C1 segment of cervical spinal cord (tissue), 14 donors: ENCODE results near the gene PIH1D1.

Experiments
- DNase-seq, 14 donors: peaks; one replicate each; lab custom pipeline; 2025; lab: John Stamatoyannopoulos, UW

The PIH1D1 gene

DNA sequence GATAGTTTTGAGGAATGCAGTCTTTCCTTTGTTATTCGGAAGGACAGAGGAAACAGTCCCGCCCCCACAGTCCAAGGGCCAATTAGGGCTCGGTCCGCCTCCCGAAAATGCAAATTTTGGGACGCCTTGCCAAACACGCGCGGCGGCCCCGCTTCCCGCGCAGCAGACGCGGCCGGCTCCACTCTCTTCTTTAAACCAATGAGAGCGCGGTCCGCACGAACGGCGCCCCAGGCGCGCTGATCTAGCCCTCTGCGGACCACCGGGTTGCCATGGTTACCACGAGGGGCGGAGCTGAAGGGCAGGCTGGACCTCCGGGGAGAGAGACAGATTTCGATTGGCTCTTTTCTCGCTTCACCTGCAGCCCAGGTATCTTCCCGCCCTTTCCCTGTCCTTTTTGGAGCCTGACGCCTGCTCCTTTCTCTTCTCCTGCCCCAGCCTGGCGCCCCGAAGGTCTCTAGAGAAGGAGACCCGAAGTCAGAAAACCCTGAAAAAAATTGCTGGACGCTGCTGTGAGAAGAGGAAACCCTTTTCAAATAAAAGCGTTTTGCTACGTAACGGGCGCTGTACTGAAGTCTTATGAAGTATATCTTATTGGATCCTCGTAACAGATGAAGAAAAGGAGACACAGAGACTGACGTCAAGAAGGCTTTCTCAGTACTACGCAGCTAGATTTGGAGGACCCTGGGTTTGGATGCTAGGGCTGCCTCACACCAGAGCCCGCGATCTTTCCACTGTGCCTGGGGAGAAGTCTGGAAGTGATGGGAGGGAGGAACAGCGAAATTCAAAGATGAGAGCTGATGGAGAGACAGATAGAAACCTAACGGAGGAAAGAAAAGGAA is 30.4 kb downstream of the PIH1D1 start:
- DNase-seq, result peak in 5 of 14 donors; percentile 0 to 94 (median 13)

GRCh38 chr19:49420227-49420626 is 31.4 kb downstream of the PIH1D1 start:
- no peak for DNase-seq

- no peak for DNase-seq
These were observed 32.4 kb downstream of the PIH1D1 start for GRCh38 chr19:49419173-49419572.

GRCh38 chr19:49418511-49418910 is 33.1 kb downstream of the PIH1D1 start:
- no peak for DNase-seq

DNA sequence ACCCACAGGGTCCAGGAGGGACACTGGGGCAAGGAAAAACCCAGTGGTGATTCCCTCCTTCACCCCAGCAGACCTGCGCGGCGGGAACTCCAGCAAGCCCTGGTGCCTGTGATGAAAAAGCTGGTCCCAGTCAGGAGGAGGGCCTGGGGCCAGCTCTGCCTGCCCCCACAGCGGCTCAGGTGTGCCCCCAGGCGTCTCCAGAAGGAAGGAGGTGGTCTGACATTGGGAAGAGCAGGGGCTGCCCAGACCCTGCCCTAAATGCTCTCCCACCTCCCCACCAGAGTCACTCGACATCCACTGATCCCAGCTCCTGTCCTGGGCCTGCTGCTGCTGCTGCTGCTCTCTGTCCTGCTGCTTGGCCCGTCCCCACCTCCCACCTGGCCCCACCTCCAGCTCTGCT is 34.5 kb downstream of the PIH1D1 start:
- DNase-seq, result no peak

DNA sequence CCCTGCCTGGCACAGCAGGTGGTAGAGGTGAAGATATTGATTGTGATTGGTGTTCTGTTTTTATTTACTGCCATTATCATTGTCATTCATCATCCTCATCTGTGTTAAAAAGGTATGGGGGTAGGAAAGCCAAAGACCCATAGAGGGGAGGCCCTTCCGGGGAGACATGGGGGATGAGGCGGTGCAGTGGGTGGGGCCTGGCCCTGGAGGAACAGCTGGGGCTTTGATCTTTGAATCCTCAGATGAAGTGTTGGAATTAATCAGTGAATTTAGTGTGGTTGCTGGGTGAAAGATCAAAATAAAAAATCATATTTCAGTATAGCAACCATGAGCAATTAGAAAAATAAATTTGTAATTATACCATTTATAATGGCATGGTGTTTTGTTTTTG is 35.8 kb downstream of the PIH1D1 start:
- no peak for DNase-seq

GRCh38 chr19:49415102-49415809 is 36.4 kb downstream of the PIH1D1 start:
- DNase-seq, result no peak

GRCh38 chr19:49414256-49414655 is 37.4 kb downstream of the PIH1D1 start:
- DNase-seq, result no peak

- DNase-seq, result no peak
These were observed 38.3 kb downstream of the PIH1D1 start for GRCh38 chr19:49413348-49413747.

GRCh38 chr19:49411681-49412326 is 39.8 kb downstream of the PIH1D1 start:
- DNase-seq, result no peak

GRCh38 chr19:49409441-49410029 is 42.1 kb downstream of the PIH1D1 start:
- DNase-seq, result no peak

GRCh38 chr19:49408816-49409440 is 42.7 kb downstream of the PIH1D1 start:
- DNase-seq, result no peak

DNA sequence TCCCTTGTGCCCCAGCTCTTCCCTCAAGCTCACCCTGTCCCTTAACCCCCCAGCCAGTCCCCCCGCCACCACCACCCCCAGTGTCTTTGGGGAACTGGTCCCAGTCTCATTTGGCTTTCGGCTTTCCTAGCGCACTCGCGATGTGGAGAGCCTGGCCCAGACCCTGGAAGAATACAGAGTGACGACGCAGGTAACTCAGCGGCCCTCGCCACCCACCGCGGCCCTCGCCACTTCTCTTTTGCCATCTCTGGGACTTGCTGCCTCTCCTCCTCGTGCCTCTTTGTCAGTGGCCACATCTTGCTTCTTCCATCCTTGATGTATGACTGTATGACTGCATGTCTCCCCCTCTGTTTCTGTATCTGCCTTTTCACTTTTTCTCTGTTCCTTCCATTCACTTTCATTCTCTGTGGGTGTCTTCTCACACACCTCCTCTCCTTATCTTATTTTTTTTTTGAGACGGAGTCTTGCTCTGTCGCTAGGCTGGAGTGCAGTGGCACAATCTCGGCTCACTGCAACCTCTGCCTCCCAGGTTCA is 44.1 kb downstream of the PIH1D1 start:
- no peak for DNase-seq

GRCh38 chr19:49407079-49407478 is 44.5 kb downstream of the PIH1D1 start:
- DNase-seq, result no peak

DNA sequence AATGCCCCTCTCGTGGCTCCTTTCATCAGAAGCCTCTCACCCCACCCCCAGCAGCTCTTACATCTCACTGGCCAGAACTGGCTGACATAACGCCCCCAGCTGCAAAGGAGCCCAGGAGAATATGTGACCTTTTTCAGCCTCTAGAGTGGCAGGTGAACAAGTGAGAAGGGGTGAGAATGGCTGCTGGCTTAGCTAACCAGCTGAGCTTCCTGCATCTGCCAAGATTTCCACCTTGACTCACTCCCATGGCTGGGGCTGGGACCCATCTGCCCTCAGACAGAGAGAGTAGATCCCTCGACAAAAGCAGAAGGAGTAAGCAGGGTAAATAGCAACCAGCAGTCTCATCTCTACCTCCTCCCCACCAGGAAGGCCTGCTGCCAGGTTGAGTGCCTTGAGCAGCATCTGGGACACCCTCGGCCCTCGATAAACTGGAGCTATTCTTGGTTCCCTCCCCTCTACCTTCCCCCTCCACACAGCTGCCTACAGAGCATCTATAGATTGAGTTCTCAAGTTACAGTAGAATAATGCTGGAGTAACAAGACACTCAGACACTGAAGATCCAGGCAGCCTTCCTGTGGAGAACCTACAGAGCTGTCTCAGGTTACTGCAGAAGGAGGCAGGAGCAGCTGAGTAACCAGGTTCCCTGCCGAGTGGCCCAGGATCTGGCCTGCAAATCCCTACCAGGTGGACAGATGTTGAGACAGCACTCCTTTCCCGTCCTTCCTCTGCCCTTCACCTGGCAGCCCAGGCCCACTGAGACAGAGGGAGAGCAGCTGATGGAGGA is 48.0 kb downstream of the PIH1D1 start:
- no peak for DNase-seq

GRCh38 chr19:49400029-49400428 is 51.6 kb downstream of the PIH1D1 start:
- DNase-seq, result no peak

DNA sequence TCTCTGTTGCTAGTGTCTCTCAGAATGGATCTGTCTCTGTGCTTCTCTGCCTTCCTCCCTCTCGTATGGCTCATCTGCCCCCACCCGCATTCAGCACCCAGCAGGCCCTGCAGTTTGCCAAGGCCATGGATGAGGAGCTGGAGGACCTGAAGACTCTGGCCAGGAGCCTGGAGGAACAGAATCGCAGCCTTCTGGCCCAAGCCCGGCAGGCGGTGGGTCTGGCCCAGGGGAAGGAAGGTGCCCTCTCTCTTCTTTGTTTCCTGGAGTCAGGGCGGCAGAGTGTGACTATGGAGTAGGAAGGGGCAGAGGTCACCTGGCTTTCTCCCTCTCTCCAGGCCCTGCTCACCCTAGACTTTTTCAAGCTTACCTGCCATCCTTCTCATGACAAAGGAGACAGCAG is 52.7 kb downstream of the PIH1D1 start:
- peak in 1 of 14 donors; percentile 43 for DNase-seq

- DNase-seq, result peak in 1 of 14 donors; percentile 46
These were observed 53.5 kb downstream of the PIH1D1 start for GRCh38 chr19:49398001-49398615.

DNA sequence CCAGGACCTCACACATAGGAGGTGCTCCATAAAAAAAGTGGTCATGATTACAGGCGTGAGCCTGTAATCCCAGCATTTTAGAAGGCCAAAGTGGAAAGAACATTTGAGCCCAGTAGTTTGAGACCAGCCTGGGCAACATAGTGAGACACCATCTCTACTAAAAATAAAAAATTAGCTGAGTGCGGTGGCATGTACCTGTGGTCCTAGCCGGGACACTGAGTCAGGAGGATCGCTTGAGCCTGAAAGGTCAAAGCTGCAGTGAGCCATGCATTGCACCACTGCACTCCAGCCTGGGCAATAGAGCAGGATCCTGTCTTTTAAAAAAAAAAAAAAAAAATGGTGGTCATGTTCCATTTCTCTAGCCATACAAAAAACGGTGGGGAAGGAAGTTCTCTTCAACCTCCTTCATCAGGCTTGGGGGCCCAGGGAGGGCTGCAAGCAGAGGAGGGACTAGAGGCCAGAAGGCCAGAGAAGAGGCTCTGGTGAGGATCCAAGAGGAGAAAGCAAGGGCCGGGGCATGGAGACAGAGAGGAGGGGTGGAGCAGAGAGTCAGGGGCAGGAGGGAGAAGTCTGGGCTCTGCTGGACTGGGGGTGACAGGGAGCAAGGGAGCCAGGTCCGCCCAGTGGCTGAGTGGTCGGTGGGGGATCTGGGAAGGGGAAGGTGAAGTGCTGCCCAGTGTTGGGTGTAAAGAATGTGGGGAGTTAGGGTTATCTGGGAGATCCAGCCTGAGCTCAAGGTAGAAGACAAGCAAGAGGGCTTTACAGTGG is 54.7 kb downstream of the PIH1D1 start:
- no peak for DNase-seq
